Esophagus squamous epithelium (tissue), 5 donors: Measurements from ENCODE around the gene NFRKB. TPM values are rescaled to one million over a fixed set of nuclear protein-coding genes. Genes with fewer than 3 reads are reported as not detected.

ENCODE experiments used
- DNase-seq: peaks from one replicate; lab custom pipeline; 2025; lab: John Stamatoyannopoulos, UW
- H3K27ac ChIP-seq, 4 donors: fragments of 200-600 bp; sonication (generic); one replicate each; pipeline ENCODE4 v1.5.1; 2016 to 2019; ENCODE audit warnings: mild to moderate bottlenecking in 1 of 4
- H3K27me3 ChIP-seq, 4 donors: fragments of 200-600 bp; sonication (generic); 1 replicate in 3 of 4; 2 replicates in 1 of 4; pipeline versions ENCODE4 v1.5.1 to v1.6.0; 2017 to 2021; ENCODE audit warnings: antibody characterized with exemption in 1 of 4
- H3K36me3 ChIP-seq, 3 donors: fragments of 200-600 bp; sonication (generic); one replicate each; pipeline ENCODE4 v1.5.1; 2016 to 2019
- H3K4me1 ChIP-seq, 3 donors: fragments of 200-600 bp; sonication (generic); one replicate each; pipeline ENCODE4 v1.5.1; 2017 to 2019
- H3K4me3 ChIP-seq, 4 donors: fragments of 200-600 bp; sonication (generic); 1 replicate in 3 of 4; 2 replicates in 1 of 4; pipeline ENCODE4 v1.5.1; 2016 to 2019; ENCODE audit warnings: mild to moderate bottlenecking in 2 of 4, moderate library complexity in 1 of 4
- H3K9me3 ChIP-seq, 3 donors: fragments of 200-600 bp; sonication (generic); one replicate each; pipeline ENCODE4 v1.5.1; 2016 to 2019
- CTCF ChIP-seq, 6 experiments: fragments of 450-650 bp in 4 of 6; fragments of 200-600 bp in 2 of 6; sonication (generic) in 2 of 6; IDR thresholded peaks; one replicate each; pipeline ENCODE4 v1.5.1; 2016 to 2019; ENCODE audit warnings: antibody characterized with exemption in 6 of 6, mild to moderate bottlenecking in 4 of 6, moderate library complexity in 4 of 6
- POLR2A ChIP-seq, 4 donors: fragments of 450-650 bp; IDR thresholded peaks; one replicate each; pipeline ENCODE4 v1.6.1; 2017; ENCODE audit warnings: antibody characterized with exemption in 4 of 4, mild to moderate bottlenecking in 4 of 4, moderate library complexity in 3 of 4
- WGBS, 2 donors: methylation state at CpG; one replicate each; pipeline ENCODE4 v1.1.5; 2018; 5-methylcytosine and 5-hydroxymethylcytosine counted together
- intact Hi-C: fragments of 100-400 bp; cut with DNase I; formaldehyde crosslinking; loops from one replicate; pipeline ENCODE4 v1.15.0; 2022
- total RNA-seq, 4 donors: library from RNA; depleted of rRNA; stranded (reverse); fragments of >200 nt; gene quantifications; one replicate each; pipeline ENCODE4 v1.1.0, GENCODE V29; 2016
- donor health status: DM: yes; HTN: yes; CAD: no.

The NFRKB gene
- total RNA-seq, 4 donors from 2014 or later, result 18.2 to 35.9 (median 23.8) TPM

- Histone ChIP-seq H3K4me3 (no peak overlapping the region), H3K27me3 (no peaks in the 10 kb centered on the region), H3K36me3 (peaks cover 0 to 42% (median 0%) of the 10 kb centered on the region in 3 donors), H3K4me1 (peaks cover 0 to 7% (median 0%) of the 10 kb centered on the region in 3 donors), H3K9me3 (no peaks in the 10 kb centered on the region), H3K27ac (no peak overlapping the region)
- no peak for DNase-seq
- no peak for TF ChIP-seq POLR2A (IDR thresholded peaks at IDR 0.05)
- TF ChIP-seq CTCF (IDR thresholded peaks at IDR 0.05), result no peak
- intact Hi-C loops, result no loop called here
- WGBS, 2 donors, result 90% methylated on average over 4 of the region's 4 CpGs
Measured at GRCh38 chr11:129937592-129938238, 42.3 kb upstream of the NFRKB start.

GRCh38 chr11:129935723-129936122, 40.3 kb upstream of the NFRKB start:
- H3K4me3 ChIP-seq, result no peak overlapping the region
- 71 to 84% methylated on average over 3 of the region's 3 CpGs for WGBS, 2 donors
- peaks cover 0 to 14% (median 0%) of the 10 kb centered on the region in 3 donors for H3K4me1 ChIP-seq
- H3K27ac ChIP-seq, result no peak overlapping the region
- intact Hi-C loops, result no loop called here
- peaks cover 0 to 41% (median 0%) of the 10 kb centered on the region in 3 donors for H3K36me3 ChIP-seq
- no peak for TF ChIP-seq POLR2A (IDR thresholded peaks at IDR 0.05)
- TF ChIP-seq CTCF (IDR thresholded peaks at IDR 0.05), result no peak
- no peaks in the 10 kb centered on the region for H3K27me3 ChIP-seq
- no peaks in the 10 kb centered on the region for H3K9me3 ChIP-seq
- DNase-seq, result no peak

- no peaks in the 10 kb centered on the region for H3K9me3 ChIP-seq
- TF ChIP-seq POLR2A (IDR thresholded peaks at IDR 0.05) (no peak), CTCF (IDR thresholded peaks at IDR 0.05) (no peak)
- H3K36me3 ChIP-seq, result peaks cover 0 to 49% (median 0%) of the 10 kb centered on the region in 3 donors
- no peak overlapping the region for H3K27ac ChIP-seq
- H3K4me3 ChIP-seq, result no peak overlapping the region
- WGBS, 2 donors, result 91 to 93% methylated on average over 8 to 9 of the region's 9 CpGs
- no peaks in the 10 kb centered on the region for H3K27me3 ChIP-seq
- intact Hi-C loops, result no loop called here
- DNase-seq, result no peak
- H3K4me1 ChIP-seq, result peaks cover 0 to 23% (median 0%) of the 10 kb centered on the region in 3 donors
Measured at GRCh38 chr11:129933891-129934290, 38.5 kb upstream of the NFRKB start.

- Histone ChIP-seq H3K9me3 (no peaks in the 10 kb centered on the region), H3K27ac (no peak overlapping the region), H3K27me3 (no peaks in the 10 kb centered on the region), H3K4me1 (peaks cover 0 to 23% (median 0%) of the 10 kb centered on the region in 3 donors), H3K36me3 (peaks cover 0 to 55% (median 0%) of the 10 kb centered on the region in 3 donors), H3K4me3 (no peak overlapping the region)
- intact Hi-C loops, result no loop called here
- TF ChIP-seq CTCF (IDR thresholded peaks at IDR 0.05) (no peak), POLR2A (IDR thresholded peaks at IDR 0.05) (no peak)
- WGBS, 2 donors, result 70 to 71% methylated on average over 1 of the region's 1 CpG
- no peak for DNase-seq
Measured at GRCh38 chr11:129933262-129933661, 37.9 kb upstream of the NFRKB start.

- no peak for DNase-seq
- Histone ChIP-seq H3K27ac (peak overlapping the region in 1 of 4 donors; percentile 26), H3K4me1 (peaks cover 0 to 23% (median 0%) of the 10 kb centered on the region in 3 donors), H3K27me3 (no peaks in the 10 kb centered on the region), H3K4me3 (no peak overlapping the region), H3K9me3 (no peaks in the 10 kb centered on the region), H3K36me3 (peaks cover 0 to 56% (median 0%) of the 10 kb centered on the region in 3 donors)
- WGBS, 2 donors, result 39 to 57% methylated on average over 4 to 7 of the region's 7 CpGs
- TF ChIP-seq POLR2A (IDR thresholded peaks at IDR 0.05), result no peak
- TF ChIP-seq CTCF (IDR thresholded peaks at IDR 0.05), result no peak
- intact Hi-C loops, result no loop called here
Measured at GRCh38 chr11:129932381-129933067, 37.1 kb upstream of the NFRKB start.
